GM12874 (cell line): Measurements from ENCODE around the gene ATP8B1.

ENCODE experiments used
- TF ChIP-seq, protein P1 (sequence below): IDR thresholded peaks from 2 replicates; pipeline ENCODE4 v1.5.1; 2011; ENCODE audit warnings: low read depth, mild to moderate bottlenecking, control low read depth, low read length, moderate library complexity; ENCODE audit not compliant: insufficient read depth

Gene ATP8B1

DNA sequence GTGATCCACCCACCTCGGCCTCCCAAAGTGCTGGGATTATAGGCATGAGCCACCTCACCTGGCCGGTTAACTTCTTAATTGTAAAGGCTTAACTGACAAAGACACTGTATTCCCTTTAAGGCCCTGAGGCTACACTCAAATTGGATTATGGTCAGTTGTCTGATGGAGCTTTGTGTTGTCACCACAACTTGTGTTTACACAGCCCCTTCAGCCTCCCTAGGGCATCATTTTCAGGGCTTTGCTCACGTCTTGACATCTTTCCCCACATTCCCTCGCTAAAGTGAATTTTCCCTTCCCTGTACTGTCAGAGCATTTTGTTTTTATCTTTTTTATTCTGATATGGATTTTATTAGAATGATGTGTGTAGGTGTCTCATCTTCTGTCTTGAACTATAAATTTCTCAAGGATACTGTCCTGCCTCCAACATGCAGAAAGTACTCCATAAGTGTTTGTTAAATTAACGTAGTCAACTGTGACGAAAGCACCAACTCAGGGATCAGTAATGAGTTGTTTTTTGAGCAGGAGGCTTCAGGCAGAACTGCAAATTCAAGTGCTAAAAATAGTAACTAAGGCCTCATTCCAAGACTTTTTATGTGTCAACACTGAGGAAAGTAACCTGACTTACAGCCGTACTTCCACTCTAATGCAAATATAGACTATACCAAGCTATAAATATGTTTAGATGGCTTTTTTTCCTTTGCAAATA, 104.4 kb downstream of the ATP8B1 start:
- TF ChIP-seq, protein P1, sequence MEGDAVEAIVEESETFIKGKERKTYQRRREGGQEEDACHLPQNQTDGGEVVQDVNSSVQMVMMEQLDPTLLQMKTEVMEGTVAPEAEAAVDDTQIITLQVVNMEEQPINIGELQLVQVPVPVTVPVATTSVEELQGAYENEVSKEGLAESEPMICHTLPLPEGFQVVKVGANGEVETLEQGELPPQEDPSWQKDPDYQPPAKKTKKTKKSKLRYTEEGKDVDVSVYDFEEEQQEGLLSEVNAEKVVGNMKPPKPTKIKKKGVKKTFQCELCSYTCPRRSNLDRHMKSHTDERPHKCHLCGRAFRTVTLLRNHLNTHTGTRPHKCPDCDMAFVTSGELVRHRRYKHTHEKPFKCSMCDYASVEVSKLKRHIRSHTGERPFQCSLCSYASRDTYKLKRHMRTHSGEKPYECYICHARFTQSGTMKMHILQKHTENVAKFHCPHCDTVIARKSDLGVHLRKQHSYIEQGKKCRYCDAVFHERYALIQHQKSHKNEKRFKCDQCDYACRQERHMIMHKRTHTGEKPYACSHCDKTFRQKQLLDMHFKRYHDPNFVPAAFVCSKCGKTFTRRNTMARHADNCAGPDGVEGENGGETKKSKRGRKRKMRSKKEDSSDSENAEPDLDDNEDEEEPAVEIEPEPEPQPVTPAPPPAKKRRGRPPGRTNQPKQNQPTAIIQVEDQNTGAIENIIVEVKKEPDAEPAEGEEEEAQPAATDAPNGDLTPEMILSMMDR, result no peak

DNA sequence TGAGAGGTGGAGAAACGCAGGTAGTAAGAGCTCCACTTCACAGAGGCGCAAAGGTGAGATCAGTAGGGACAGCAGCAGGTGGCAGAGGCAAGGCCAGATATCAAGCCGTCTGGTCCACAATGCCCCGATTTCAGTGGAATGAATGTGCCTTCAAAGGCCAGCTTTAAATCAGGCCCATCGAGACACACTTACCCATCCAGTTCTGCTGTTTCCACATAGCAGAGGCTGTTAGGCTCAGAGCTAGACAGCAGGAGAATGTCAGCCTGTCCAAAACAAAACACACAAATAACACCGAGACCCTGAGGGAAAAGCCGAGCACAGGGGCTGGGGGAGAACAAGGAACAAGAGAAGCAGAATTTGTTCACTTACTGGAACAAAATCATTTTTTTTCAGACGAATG, 105.7 kb downstream of the ATP8B1 start:
- TF ChIP-seq, protein P1, result no peak

DNA sequence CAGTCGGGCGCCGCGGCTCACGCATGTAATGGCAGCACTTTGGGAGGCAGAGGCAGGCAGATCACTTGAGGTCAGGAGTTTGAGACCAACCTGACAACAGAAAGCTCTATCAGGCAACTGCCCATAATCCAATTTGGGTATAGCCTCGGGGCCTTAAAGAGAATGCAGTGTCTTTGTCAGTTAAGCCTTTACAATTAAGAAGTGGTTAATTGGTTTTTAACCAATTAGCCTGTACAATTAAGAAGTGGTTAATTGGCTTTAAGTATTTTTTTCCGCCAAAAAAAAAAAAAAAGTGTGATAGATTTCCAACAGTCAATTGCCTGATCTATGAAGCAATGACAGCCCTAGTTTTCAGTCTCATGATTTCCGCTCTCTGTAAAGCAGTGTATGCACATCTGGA, 106.8 kb downstream of the ATP8B1 start:
- TF ChIP-seq, protein P1, result no peak

DNA sequence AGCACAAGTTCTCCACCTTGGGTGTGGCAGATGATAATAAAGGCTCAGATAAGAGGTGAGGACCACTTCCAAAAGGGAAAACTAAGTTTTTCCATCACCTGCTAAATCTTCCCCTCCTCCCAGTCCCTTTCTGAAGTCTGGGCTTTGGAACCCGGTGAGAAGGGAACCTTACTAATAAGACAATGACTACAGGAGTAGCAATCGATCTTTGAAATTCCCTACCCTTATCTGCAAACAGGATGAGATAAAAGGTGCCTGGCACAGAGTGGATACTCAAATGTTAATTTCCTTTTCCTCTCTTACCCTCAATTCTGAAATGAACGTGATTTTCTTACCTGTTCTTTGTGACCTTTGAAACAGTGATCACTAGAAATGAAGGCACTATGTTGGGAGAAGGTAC, 111.8 kb downstream of the ATP8B1 start:
- TF ChIP-seq, protein P1, result no peak

DNA sequence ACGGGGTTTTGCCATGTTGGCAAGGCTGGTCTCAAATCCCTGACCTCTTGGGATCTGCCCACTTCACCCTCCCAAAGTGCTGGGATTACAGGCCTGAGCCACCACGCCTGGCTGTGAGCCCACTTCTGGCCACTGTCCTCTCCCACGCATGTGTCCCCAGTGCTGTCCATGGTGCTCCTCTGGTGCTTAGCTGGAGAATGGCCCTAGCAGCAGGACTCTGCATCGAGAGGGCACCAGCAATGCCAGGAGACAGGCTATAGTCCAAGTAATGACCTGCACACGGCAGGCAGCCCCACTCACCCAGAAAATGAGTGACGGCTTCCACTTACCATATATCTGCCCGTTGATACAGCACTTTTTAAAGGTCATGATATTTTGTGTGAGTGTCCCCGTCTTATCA, 115.1 kb downstream of the ATP8B1 start:
- TF ChIP-seq, protein P1, result no peak

DNA sequence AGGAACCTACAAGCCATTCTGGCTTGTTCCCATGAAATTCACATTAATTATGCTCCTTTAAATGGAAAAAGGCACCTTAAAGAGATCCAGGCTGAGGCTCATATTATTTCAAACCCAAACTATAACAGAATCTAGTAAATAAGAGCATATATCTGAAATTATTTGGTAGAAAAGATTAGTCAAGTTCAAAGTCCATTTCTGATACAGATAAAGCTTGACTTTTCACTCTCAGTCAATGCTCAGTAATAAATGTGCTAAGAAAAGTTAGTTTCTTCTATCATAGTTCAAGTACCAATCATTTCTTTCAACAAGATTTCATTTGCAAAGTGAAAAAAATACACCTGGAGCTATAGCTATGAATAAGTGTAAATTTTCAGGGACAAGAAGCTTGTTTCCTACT, 119.6 kb downstream of the ATP8B1 start:
- TF ChIP-seq, protein P1, result no peak

DNA sequence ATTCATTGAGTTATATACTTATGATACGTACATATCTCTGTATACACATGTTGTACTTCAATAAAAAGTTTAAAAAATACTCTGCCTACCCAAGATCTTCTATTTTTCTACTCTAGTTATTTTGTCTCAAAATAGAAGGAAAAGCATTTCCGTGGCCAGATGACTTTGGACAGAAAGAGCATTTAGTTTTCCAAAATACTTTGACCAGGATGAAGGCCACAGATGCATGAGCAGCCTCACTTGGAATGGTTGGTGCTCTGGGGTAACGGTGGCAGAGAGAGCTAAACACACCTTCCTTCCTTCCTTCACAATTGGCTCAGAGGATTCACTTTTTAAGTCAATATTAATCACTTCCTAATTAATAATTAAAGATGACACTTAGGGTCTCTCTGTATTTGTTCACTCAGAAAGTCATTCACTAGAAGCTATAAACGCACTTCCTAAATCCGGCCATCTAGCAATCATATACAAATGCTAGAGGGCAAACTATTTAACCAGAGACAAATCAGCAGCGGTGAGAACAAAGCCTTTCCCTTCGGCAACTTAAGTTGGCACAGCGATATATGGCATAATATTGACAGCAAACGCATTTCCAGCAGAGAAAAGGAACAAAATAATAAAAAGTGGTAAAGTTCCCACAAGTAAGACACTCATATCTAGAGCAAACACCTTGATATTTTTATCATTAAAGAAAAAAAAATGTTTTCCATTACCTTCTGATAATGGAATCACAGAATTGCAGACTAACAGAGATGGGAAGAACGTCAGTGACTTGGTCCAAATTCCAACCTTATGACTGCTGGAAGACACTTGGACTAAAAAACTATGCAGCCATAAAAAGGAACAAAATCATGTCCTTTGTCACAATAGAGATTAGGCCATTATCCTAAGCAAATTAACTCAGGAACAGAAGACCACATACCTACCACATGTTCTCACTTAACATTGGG, 125.6 kb downstream of the ATP8B1 start:
- TF ChIP-seq, protein P1, result no peak
